Trophoblast cell (in vitro differentiated cells and primary cell): ENCODE data around the gene TDRD15.

ENCODE experiments used
- DNase-seq, 2 donors: peaks; one replicate each; pipeline ENCODE4 v3.0.0-alpha.2; 2016
- H2AFZ ChIP-seq: 2 replicates; pipeline ENCODE4 v1.6.1; 2013; ENCODE audit warnings: low read length, moderate library complexity, mild to moderate bottlenecking; ENCODE audit not compliant: insufficient read depth, poor library complexity
- H2AK5ac ChIP-seq: 2 replicates; pipeline ENCODE4 v1.6.1; 2013; ENCODE audit warnings: mild to moderate bottlenecking, low read length
- H2BK120ac ChIP-seq: 2 replicates; pipeline ENCODE4 v1.6.1; 2013; ENCODE audit warnings: low read length, mild to moderate bottlenecking, moderate library complexity; ENCODE audit not compliant: insufficient read depth, poor library complexity
- H2BK12ac ChIP-seq: 2 replicates; pipeline ENCODE4 v1.6.1; 2013; ENCODE audit warnings: mild to moderate bottlenecking, low read length, moderate library complexity
- H2BK5ac ChIP-seq: 2 replicates; pipeline ENCODE4 v1.6.1; 2013; ENCODE audit warnings: low read length, low read depth, moderate library complexity, mild to moderate bottlenecking; ENCODE audit not compliant: poor library complexity
- H3K14ac ChIP-seq: 2 replicates; pipeline ENCODE4 v1.6.1; 2013; ENCODE audit warnings: mild to moderate bottlenecking, low read length
- H3K18ac ChIP-seq: 2 replicates; pipeline ENCODE4 v1.6.1; 2013; ENCODE audit warnings: mild to moderate bottlenecking, low read length
- H3K23ac ChIP-seq: 2 replicates; pipeline ENCODE4 v1.6.1; 2013; ENCODE audit warnings: low read length
- H3K27ac ChIP-seq: 2 replicates; pipeline ENCODE4 v1.5.1; 2013; ENCODE audit warnings: low read depth, mild to moderate bottlenecking, inconsistent platforms, low read length, moderate library complexity
- H3K27me3 ChIP-seq: 2 replicates; pipeline ENCODE4 v1.6.1; 2013; ENCODE audit warnings: inconsistent platforms, mild to moderate bottlenecking, low read length, moderate library complexity; ENCODE audit not compliant: insufficient read depth
- H3K36me3 ChIP-seq, 2 experiments: 1 replicate in 1 of 2; 2 replicates in 1 of 2; pipeline ENCODE4 v1.6.1; 2013; ENCODE audit warnings: low read length in 2 of 2, mild to moderate bottlenecking in 2 of 2, moderate library complexity in 1 of 2; ENCODE audit not compliant: insufficient read depth in 2 of 2, control insufficient read depth in 1 of 2
- H3K4ac ChIP-seq: 2 replicates; pipeline ENCODE4 v1.6.1; 2013; ENCODE audit warnings: low read depth, mild to moderate bottlenecking, low read length, moderate library complexity
- H3K4me1 ChIP-seq, 2 experiments: 1 replicate in 1 of 2; 2 replicates in 1 of 2; pipeline ENCODE4 v1.6.1; 2013; ENCODE audit warnings: low read length in 2 of 2, mild to moderate bottlenecking in 2 of 2, moderate library complexity in 1 of 2; ENCODE audit not compliant: insufficient read depth in 2 of 2, control insufficient read depth in 1 of 2
- H3K4me2 ChIP-seq: 2 replicates; pipeline ENCODE4 v1.6.1; 2013; ENCODE audit warnings: inconsistent platforms, mild to moderate bottlenecking, low read length, moderate library complexity
- H3K4me3 ChIP-seq: 2 replicates; pipeline ENCODE4 v1.5.1; 2013; ENCODE audit warnings: mild to moderate bottlenecking, low read depth, low read length, inconsistent platforms
- H3K79me1 ChIP-seq: one replicate; pipeline ENCODE4 v1.6.1; 2013; ENCODE audit warnings: low read length
- H3K79me2 ChIP-seq: 2 replicates; pipeline ENCODE4 v1.6.1; 2013; ENCODE audit warnings: low read length, mild to moderate bottlenecking; ENCODE audit not compliant: control insufficient read depth, insufficient read depth, poor library complexity
- H3K9ac ChIP-seq: 2 replicates; pipeline ENCODE4 v1.6.1; 2013; ENCODE audit warnings: mild to moderate bottlenecking, low read length
- H3K9me3 ChIP-seq: 2 replicates; pipeline ENCODE4 v1.6.1; 2013; ENCODE audit warnings: low read depth, mild to moderate bottlenecking, control low read depth, inconsistent platforms, low read length; ENCODE audit not compliant: insufficient read depth
- H4K12ac ChIP-seq: 2 replicates; pipeline ENCODE4 v1.6.1; 2013; ENCODE audit warnings: low read depth, mild to moderate bottlenecking, low read length, moderate library complexity
- H4K8ac ChIP-seq: 2 replicates; pipeline ENCODE4 v1.6.1; 2013; ENCODE audit warnings: low read depth, mild to moderate bottlenecking, low read length, moderate library complexity
- H4K91ac ChIP-seq: one replicate; pipeline ENCODE4 v1.6.1; 2013; ENCODE audit warnings: low read depth, mild to moderate bottlenecking, low read length, moderate library complexity
- WGBS: extraction: QIAGEN DNeasy Blood & Tissue Kit; methylation state at CpG from one replicate; pipeline ENCODE4 v1.1.7; 2013; ENCODE audit warnings: missing lambda C conversion rate; ENCODE audit not compliant: insufficient read length, insufficient coverage; ENCODE audit errors: extremely low coverage; 5-methylcytosine and 5-hydroxymethylcytosine counted together

Gene TDRD15

DNA sequence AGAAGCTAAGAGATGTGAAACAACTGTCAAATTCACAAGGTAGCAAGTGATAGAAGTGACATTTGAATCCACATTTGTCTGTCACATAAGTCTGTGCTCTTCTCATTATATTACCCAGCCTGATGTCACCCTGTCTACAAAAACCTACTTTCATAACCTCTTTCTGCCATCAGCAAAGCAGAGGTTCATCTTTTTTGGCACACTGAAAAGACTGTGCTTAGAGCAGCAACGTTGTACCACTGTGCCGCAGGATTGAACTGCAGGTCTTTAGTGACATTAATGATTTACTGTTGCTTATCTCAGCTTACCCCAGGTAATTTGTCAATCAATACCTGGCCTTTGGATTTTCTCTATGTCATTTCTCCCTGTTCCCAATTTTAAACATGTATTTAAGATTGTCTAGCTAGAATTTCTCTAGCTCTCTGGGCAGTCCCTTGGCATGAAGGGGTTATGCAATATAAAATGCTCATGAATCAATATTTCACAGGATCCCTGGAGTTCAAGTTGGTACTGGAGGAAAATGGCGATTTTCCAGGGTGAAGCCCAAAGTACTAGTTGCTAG, 31.4 kb upstream of the TDRD15 start:
- H2AK5ac ChIP-seq, result no peak overlapping the region
- H3K79me1 ChIP-seq, result no peaks in the 10 kb centered on the region
- H3K79me2 ChIP-seq, result no peaks in the 10 kb centered on the region
- no peaks in the 10 kb centered on the region for H3K27me3 ChIP-seq
- H3K4me1 ChIP-seq, result no peaks in the 10 kb centered on the region
- no peak overlapping the region for H3K4ac ChIP-seq
- H3K23ac ChIP-seq, result no peak overlapping the region
- DNase-seq, result no peak
- no peak overlapping the region for H4K8ac ChIP-seq
- WGBS, result no CpG with 5 or more reads among the region's 3 CpGs
- no peak overlapping the region for H3K4me3 ChIP-seq
- H3K36me3 ChIP-seq, result no peaks in the 10 kb centered on the region
- H3K4me2 ChIP-seq, result no peak overlapping the region
- H4K12ac ChIP-seq, result no peak overlapping the region
- no peak overlapping the region for H4K91ac ChIP-seq
- H2AFZ ChIP-seq, result no peak overlapping the region
- no peak overlapping the region for H3K18ac ChIP-seq
- H3K9ac ChIP-seq, result no peak overlapping the region
- H3K14ac ChIP-seq, result no peak overlapping the region
- no peak overlapping the region for H2BK120ac ChIP-seq
- no peak overlapping the region for H3K27ac ChIP-seq
- no peak overlapping the region for H2BK5ac ChIP-seq
- H2BK12ac ChIP-seq, result no peak overlapping the region
- no peaks in the 10 kb centered on the region for H3K9me3 ChIP-seq

DNA sequence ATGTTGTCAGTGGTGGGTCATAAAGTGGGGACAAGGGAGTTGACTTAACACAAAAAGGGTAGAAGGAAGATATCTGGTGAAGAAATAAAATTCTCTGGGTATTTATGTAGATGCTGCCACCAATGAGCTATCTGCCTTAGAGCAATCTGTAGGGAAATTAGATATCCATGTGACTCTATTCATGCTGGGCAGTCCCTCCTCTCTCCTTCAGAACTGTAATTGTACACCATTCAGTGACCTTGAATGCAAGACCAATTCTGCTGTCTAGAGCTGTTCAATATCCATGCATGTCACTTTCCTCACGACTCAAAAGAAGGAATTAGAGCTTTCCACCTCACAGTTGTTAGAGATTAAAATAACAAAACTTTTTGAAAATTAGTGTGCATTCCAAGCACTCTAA, 28.6 kb upstream of the TDRD15 start:
- Histone ChIP-seq H3K23ac (no peak overlapping the region), H3K4me2 (no peak overlapping the region), H2BK120ac (no peak overlapping the region), H3K79me2 (no peaks in the 10 kb centered on the region), H2AFZ (no peak overlapping the region), H3K18ac (no peak overlapping the region), H3K14ac (no peak overlapping the region), H4K91ac (no peak overlapping the region), H3K4me1 (no peaks in the 10 kb centered on the region), H3K4me3 (no peak overlapping the region), H3K79me1 (no peaks in the 10 kb centered on the region), H3K36me3 (no peaks in the 10 kb centered on the region), H2BK12ac (no peak overlapping the region), H4K12ac (no peak overlapping the region), H3K9ac (no peak overlapping the region), H4K8ac (no peak overlapping the region), H2AK5ac (no peak overlapping the region), H3K27me3 (no peaks in the 10 kb centered on the region), H2BK5ac (no peak overlapping the region), H3K9me3 (no peaks in the 10 kb centered on the region), H3K4ac (no peak overlapping the region), H3K27ac (no peak overlapping the region)
- WGBS, result no CpG with 5 or more reads among the region's 1 CpG
- no peak for DNase-seq

GRCh38 chr2:21095714-21096113, 28.1 kb upstream of the TDRD15 start:
- H3K4me3 ChIP-seq, result no peak overlapping the region
- no peaks in the 10 kb centered on the region for H3K79me2 ChIP-seq
- H3K27ac ChIP-seq, result no peak overlapping the region
- no peak overlapping the region for H3K14ac ChIP-seq
- H3K4ac ChIP-seq, result no peak overlapping the region
- no peak overlapping the region for H3K18ac ChIP-seq
- H2BK5ac ChIP-seq, result no peak overlapping the region
- no peak overlapping the region for H2AFZ ChIP-seq
- H3K36me3 ChIP-seq, result no peaks in the 10 kb centered on the region
- no CpG with 5 or more reads among the region's 3 CpGs for WGBS
- no peak overlapping the region for H4K91ac ChIP-seq
- no peak overlapping the region for H2BK12ac ChIP-seq
- no peak overlapping the region for H2AK5ac ChIP-seq
- DNase-seq, result no peak
- H3K9me3 ChIP-seq, result no peaks in the 10 kb centered on the region
- no peaks in the 10 kb centered on the region for H3K27me3 ChIP-seq
- H4K8ac ChIP-seq, result no peak overlapping the region
- no peak overlapping the region for H4K12ac ChIP-seq
- H3K79me1 ChIP-seq, result no peaks in the 10 kb centered on the region
- H2BK120ac ChIP-seq, result no peak overlapping the region
- H3K4me1 ChIP-seq, result no peaks in the 10 kb centered on the region
- H3K4me2 ChIP-seq, result no peak overlapping the region
- no peak overlapping the region for H3K23ac ChIP-seq
- H3K9ac ChIP-seq, result no peak overlapping the region

DNA sequence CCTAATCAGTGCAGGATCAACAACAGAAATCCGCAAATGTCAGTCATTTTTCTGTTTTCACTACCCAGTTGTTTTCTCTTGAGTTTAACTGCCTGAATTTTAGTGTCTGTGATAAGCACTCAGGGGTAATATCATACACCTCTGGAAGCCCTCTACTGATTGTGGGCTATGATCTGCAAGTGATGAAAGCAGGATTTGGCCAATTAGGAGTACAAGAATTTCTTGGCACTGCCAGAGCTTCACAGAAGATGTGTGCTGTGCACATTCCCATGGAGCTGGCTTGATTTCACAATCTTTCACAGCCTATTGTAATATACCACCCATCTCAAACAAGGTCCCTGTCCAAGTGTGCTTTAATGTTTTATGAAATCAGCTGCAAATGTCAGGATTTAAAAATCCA, 27.3 kb upstream of the TDRD15 start:
- Histone ChIP-seq H4K12ac (no peak overlapping the region), H2AFZ (no peak overlapping the region), H3K4ac (no peak overlapping the region), H3K79me2 (no peaks in the 10 kb centered on the region), H2BK5ac (no peak overlapping the region), H3K23ac (no peak overlapping the region), H4K91ac (no peak overlapping the region), H3K27ac (no peak overlapping the region), H3K79me1 (no peaks in the 10 kb centered on the region), H3K27me3 (no peaks in the 10 kb centered on the region), H3K18ac (no peak overlapping the region), H3K4me1 (no peaks in the 10 kb centered on the region), H2AK5ac (no peak overlapping the region), H3K9ac (no peak overlapping the region), H3K9me3 (no peaks in the 10 kb centered on the region), H4K8ac (no peak overlapping the region), H2BK120ac (no peak overlapping the region), H3K4me3 (no peak overlapping the region), H3K14ac (no peak overlapping the region), H3K36me3 (no peaks in the 10 kb centered on the region), H2BK12ac (no peak overlapping the region), H3K4me2 (no peak overlapping the region)
- peak; percentile 9 to 62 for DNase-seq
- WGBS, result no CpG with 5 or more reads among the region's 1 CpG
